HEK293 (cell line): ENCODE measurements around the gene RPRD2.

ENCODE experiments used
- CTCF ChIA-PET: fragments of 350-600 bp; formaldehyde crosslinking; extraction: SDS; loops from one replicate; lab custom pipeline; 2021; ENCODE audit warnings: antibody characterized with exemption; lab: Yijun Ruan, JAX
- POLR2A ChIA-PET: fragments of 300-600 bp; formaldehyde crosslinking; extraction: SDS; loops from one replicate; lab custom pipeline; 2020; ENCODE audit warnings: antibody characterized with exemption, inconsistent platforms; lab: Yijun Ruan, JAX
- H3K27ac ChIP-seq: fragments of 200-500 bp; sonication (Bioruptor generic); 2 replicates; pipeline ENCODE4 v1.5.1; 2014; ENCODE audit warnings: low read depth, low read length, control low read depth, inconsistent platforms; ENCODE audit errors: extremely low read depth
- H3K36me3 ChIP-seq, 2 experiments: fragments of 200-500 bp in 1 of 2; sonication (Bioruptor generic) in 1 of 2; 1 replicate in 1 of 2; 2 replicates in 1 of 2; pipeline ENCODE4 v1.5.1; 2014 to 2017; ENCODE audit warnings: inconsistent platforms in 2 of 2, low read length in 2 of 2; ENCODE audit not compliant: control insufficient read depth in 2 of 2, insufficient read depth in 1 of 2
- H3K4me1 ChIP-seq: fragments of 200-500 bp; sonication (Bioruptor generic); 2 replicates; pipeline ENCODE4 v1.5.1; 2014; ENCODE audit warnings: mild to moderate bottlenecking, low read length, inconsistent platforms; ENCODE audit not compliant: control insufficient read depth, insufficient read depth
- H3K4me3 ChIP-seq: 2 replicates; pipeline ENCODE4 v1.5.1; 2011; ENCODE audit warnings: low read depth, mild to moderate bottlenecking, control low read depth, low read length, moderate library complexity
- H3K9me3 ChIP-seq: fragments of 200-500 bp; sonication (Bioruptor generic); 2 replicates; pipeline ENCODE4 v1.5.1; 2014; ENCODE audit warnings: low read depth, low read length, inconsistent platforms; ENCODE audit not compliant: control insufficient read depth, insufficient read depth
- EGR2 ChIP-seq: fragments of 450-650 bp; formaldehyde crosslinking; IDR thresholded peaks from 2 replicates; pipeline ENCODE4 v1.5.1; 2016; ENCODE audit warnings: low read depth, missing biosample characterization, missing genetic modification characterization
- GLI4 ChIP-seq: fragments of 450-650 bp; formaldehyde crosslinking; IDR thresholded peaks from 2 replicates; pipeline ENCODE4 v1.5.1; 2016; ENCODE audit warnings: missing biosample characterization, missing genetic modification characterization
- GLIS2 ChIP-seq: fragments of 450-650 bp; formaldehyde crosslinking; IDR thresholded peaks from 2 replicates; pipeline ENCODE4 v1.5.1; 2016; ENCODE audit warnings: missing biosample characterization, missing genetic modification characterization
- IKZF3 ChIP-seq: fragments of 450-650 bp; IDR thresholded peaks from 2 replicates; pipeline ENCODE4 v1.5.0; 2018; ENCODE audit warnings: missing biosample characterization, mild to moderate bottlenecking, missing genetic modification characterization, moderate library complexity
- KLF8 ChIP-seq: fragments of 450-650 bp; formaldehyde crosslinking; IDR thresholded peaks from 2 replicates; pipeline ENCODE4 v1.5.1; 2016; ENCODE audit warnings: missing biosample characterization, missing genetic modification characterization
- KLF9 ChIP-seq: fragments of 450-650 bp; formaldehyde crosslinking; IDR thresholded peaks from 2 replicates; pipeline ENCODE4 v1.5.1; 2016; ENCODE audit warnings: missing biosample characterization, missing genetic modification characterization, low read depth
- SP2 ChIP-seq: fragments of 450-650 bp; formaldehyde crosslinking; IDR thresholded peaks from 2 replicates; pipeline ENCODE4 v1.5.1; 2016; ENCODE audit warnings: missing biosample characterization, missing genetic modification characterization
- WT1 ChIP-seq: fragments of 450-650 bp; formaldehyde crosslinking; IDR thresholded peaks from 2 replicates; pipeline ENCODE4 v1.5.1; 2016; ENCODE audit warnings: missing biosample characterization, missing genetic modification characterization
- ZBTB17 ChIP-seq: fragments of 450-650 bp; formaldehyde crosslinking; IDR thresholded peaks from 2 replicates; pipeline ENCODE4 v1.5.1; 2016; ENCODE audit warnings: missing biosample characterization, missing genetic modification characterization
- ZFHX2 ChIP-seq: fragments of 450-650 bp; formaldehyde crosslinking; conservative IDR thresholded peaks from 2 replicates; pipeline ENCODE4 v1.5.1; 2016; ENCODE audit warnings: missing biosample characterization, missing genetic modification characterization
- ZIC2 ChIP-seq: fragments of 450-650 bp; formaldehyde crosslinking; IDR thresholded peaks from 2 replicates; pipeline ENCODE4 v1.5.1; 2016; ENCODE audit warnings: missing biosample characterization, missing genetic modification characterization
- ZNF223 ChIP-seq: fragments of 450-650 bp; formaldehyde crosslinking; IDR thresholded peaks from 2 replicates; pipeline ENCODE4 v1.5.1; 2016; ENCODE audit warnings: missing biosample characterization, missing genetic modification characterization
- ZNF366 ChIP-seq: fragments of 450-650 bp; formaldehyde crosslinking; conservative IDR thresholded peaks from 2 replicates; pipeline ENCODE4 v1.5.1; 2016; ENCODE audit warnings: missing biosample characterization, missing genetic modification characterization
- ZNF501 ChIP-seq: fragments of 450-650 bp; formaldehyde crosslinking; IDR thresholded peaks from 2 replicates; pipeline ENCODE4 v1.5.1; 2016; ENCODE audit warnings: missing biosample characterization, missing genetic modification characterization
- ZNF596 ChIP-seq: fragments of 450-650 bp; IDR thresholded peaks from 2 replicates; pipeline ENCODE4 v1.5.0; 2018; ENCODE audit warnings: missing biosample characterization, mild to moderate bottlenecking, missing genetic modification characterization, moderate library complexity
- ZNF600 ChIP-seq: fragments of 450-650 bp; formaldehyde crosslinking; IDR thresholded peaks from 2 replicates; pipeline ENCODE4 v1.5.1; 2016; ENCODE audit warnings: missing biosample characterization, missing genetic modification characterization
- ZNF701 ChIP-seq: fragments of 450-650 bp; formaldehyde crosslinking; IDR thresholded peaks from 2 replicates; pipeline ENCODE4 v1.5.1; 2016; ENCODE audit warnings: missing biosample characterization, missing genetic modification characterization
- ZNF707 ChIP-seq: fragments of 450-650 bp; formaldehyde crosslinking; IDR thresholded peaks from 2 replicates; pipeline ENCODE4 v1.5.1; 2016; ENCODE audit warnings: missing biosample characterization, missing genetic modification characterization
- TF ChIP-seq, protein P1 (sequence below): fragments of 450-650 bp; formaldehyde crosslinking; IDR thresholded peaks from 2 replicates; pipeline ENCODE4 v1.5.1; 2017; ENCODE audit warnings: missing biosample characterization, missing genetic modification characterization
- TF ChIP-seq, protein P2 (sequence below): fragments of 450-650 bp; formaldehyde crosslinking; conservative IDR thresholded peaks from 2 replicates; pipeline ENCODE4 v1.5.1; 2016; ENCODE audit warnings: low read depth, missing biosample characterization, missing genetic modification characterization
- TF ChIP-seq, protein P3 (sequence below): fragments of 450-650 bp; formaldehyde crosslinking; IDR thresholded peaks from 2 replicates; pipeline ENCODE4 v1.5.1; 2016; ENCODE audit warnings: missing biosample characterization, missing genetic modification characterization

Gene RPRD2

DNA sequence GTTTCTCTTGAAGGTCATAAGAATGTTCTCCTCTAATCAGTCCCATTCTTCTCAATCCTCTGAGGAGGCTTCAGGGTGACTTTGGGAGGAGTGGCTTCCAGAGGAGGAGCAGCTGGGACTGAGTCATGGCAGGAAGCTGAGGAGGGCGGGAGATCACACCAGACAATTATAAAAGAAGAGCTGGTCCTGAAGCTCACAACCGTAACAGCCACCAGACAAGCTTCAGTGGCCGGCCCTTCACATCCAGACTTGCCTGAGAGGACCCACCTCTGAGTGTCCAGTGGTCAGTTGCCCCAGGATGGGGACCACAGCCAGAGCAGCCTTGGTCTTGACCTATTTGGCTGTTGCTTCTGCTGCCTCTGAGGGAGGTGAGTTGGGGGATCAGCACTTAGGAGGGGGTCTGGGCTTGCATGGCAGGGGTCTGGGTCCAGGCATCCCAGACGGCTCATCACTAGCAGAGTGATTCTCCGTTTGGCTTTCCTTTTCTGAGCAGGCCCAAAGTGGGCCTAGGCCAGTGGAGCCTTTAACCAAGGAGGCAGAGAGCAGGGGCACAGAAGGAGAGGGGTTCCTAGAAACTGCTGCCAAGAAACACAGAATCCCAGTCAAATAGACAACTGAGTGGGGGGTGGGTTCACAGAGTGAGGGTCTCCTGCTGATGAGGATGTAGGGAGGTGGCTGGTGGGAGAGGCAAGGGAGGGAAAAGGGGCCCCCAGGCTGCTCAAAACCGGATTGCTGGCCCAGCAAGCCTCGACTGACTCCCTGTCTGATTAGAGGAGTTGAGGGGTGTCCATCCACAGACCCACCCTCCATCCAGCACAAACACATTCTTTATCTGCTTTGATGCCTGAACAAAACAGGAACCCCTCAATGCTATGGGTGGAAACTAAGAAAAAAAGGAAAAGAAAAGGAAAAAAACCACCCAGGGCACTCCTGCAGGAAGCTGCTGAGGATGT lies 144.2 kb downstream of the RPRD2 start, which contains the start of gene ECM1 (continued):
- no peak for TF ChIP-seq ZNF223 (tag by site-specific recombination)
- TF ChIP-seq ZNF596 (tag by site-specific recombination) = no peak
- peak; percentile 53; the same call in 1 of the 2 replicates for TF ChIP-seq ZNF600 (tag by site-specific recombination)
- TF ChIP-seq ZBTB17 = peak; percentile 44; the same call in 1 of the 2 replicates
- 0 out of 2 replicates have a peak, but pooled peaks have one; percentile 23 for TF ChIP-seq GLIS2 (tag by site-specific recombination)
- TF ChIP-seq GLI4 (tag by site-specific recombination) = no peak
- TF ChIP-seq KLF8 (tag by site-specific recombination) = no peak
- TF ChIP-seq ZIC2 (tag by site-specific recombination) = 0 out of 2 replicates have a peak, but pooled peaks have one; percentile 18
- TF ChIP-seq ZNF701 (tag by site-specific recombination) = no peak
- no peak for TF ChIP-seq IKZF3 (tag by site-specific recombination)
- TF ChIP-seq, protein P1, sequence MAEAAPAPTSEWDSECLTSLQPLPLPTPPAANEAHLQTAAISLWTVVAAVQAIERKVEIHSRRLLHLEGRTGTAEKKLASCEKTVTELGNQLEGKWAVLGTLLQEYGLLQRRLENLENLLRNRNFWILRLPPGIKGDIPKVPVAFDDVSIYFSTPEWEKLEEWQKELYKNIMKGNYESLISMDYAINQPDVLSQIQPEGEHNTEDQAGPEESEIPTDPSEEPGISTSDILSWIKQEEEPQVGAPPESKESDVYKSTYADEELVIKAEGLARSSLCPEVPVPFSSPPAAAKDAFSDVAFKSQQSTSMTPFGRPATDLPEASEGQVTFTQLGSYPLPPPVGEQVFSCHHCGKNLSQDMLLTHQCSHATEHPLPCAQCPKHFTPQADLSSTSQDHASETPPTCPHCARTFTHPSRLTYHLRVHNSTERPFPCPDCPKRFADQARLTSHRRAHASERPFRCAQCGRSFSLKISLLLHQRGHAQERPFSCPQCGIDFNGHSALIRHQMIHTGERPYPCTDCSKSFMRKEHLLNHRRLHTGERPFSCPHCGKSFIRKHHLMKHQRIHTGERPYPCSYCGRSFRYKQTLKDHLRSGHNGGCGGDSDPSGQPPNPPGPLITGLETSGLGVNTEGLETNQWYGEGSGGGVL (tag by site-specific recombination) = no peak
- TF ChIP-seq SP2 = peak; percentile 17; the same call in 1 of the 2 replicates
- TF ChIP-seq, protein P2, sequence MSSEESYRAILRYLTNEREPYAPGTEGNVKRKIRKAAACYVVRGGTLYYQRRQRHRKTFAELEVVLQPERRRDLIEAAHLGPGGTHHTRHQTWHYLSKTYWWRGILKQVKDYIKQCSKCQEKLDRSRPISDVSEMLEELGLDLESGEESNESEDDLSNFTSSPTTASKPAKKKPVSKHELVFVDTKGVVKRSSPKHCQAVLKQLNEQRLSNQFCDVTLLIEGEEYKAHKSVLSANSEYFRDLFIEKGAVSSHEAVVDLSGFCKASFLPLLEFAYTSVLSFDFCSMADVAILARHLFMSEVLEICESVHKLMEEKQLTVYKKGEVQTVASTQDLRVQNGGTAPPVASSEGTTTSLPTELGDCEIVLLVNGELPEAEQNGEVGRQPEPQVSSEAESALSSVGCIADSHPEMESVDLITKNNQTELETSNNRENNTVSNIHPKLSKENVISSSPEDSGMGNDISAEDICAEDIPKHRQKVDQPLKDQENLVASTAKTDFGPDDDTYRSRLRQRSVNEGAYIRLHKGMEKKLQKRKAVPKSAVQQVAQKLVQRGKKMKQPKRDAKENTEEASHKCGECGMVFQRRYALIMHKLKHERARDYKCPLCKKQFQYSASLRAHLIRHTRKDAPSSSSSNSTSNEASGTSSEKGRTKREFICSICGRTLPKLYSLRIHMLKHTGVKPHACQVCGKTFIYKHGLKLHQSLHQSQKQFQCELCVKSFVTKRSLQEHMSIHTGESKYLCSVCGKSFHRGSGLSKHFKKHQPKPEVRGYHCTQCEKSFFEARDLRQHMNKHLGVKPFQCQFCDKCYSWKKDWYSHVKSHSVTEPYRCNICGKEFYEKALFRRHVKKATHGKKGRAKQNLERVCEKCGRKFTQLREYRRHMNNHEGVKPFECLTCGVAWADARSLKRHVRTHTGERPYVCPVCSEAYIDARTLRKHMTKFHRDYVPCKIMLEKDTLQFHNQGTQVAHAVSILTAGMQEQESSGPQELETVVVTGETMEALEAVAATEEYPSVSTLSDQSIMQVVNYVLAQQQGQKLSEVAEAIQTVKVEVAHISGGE (tag by site-specific recombination) = no peak
- TF ChIP-seq ZNF707 (tag by site-specific recombination) = no peak
- peak; percentile 33; the same call in 1 of the 2 replicates for TF ChIP-seq ZNF366 (tag by site-specific recombination)
- TF ChIP-seq, protein P3, sequence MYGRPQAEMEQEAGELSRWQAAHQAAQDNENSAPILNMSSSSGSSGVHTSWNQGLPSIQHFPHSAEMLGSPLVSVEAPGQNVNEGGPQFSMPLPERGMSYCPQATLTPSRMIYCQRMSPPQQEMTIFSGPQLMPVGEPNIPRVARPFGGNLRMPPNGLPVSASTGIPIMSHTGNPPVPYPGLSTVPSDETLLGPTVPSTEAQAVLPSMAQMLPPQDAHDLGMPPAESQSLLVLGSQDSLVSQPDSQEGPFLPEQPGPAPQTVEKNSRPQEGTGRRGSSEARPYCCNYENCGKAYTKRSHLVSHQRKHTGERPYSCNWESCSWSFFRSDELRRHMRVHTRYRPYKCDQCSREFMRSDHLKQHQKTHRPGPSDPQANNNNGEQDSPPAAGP = no peak
- TF ChIP-seq ZNF501 (tag by site-specific recombination) = no peak
- TF ChIP-seq, all 188 proteins: peak for 12

DNA sequence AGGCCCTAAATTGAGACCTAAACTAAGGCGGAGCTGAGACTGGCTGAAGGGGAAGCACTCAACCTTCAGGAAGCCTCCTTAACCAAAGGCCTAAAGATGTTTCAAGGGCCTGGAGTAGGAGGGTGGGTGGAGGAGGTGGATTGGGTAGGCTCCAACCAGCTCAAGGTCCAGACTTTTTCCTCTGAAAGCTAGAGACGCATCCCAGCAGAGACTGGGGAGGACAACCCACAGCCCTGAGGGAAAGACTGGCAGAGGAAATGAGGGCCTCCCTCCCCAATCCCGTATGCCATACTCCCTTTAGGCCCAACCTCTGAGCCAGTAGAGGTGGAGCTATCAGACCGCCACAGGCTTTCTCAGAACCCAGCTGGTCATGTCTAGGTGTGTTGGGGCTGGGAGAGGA lies 145.0 kb downstream of the RPRD2 start:
- Histone ChIP-seq H3K27ac (no peak overlapping the region), H3K4me1 (no peaks in the 10 kb centered on the region)
- CTCF ChIA-PET = interaction anchor here (1.8 kb wide), 1 partner anchor 24 kb away, joined by 8 read pairs; no protein-coding TSS in a partner anchor
- peak; percentile 53 for TF ChIP-seq EGR2 (tag by site-specific recombination)
- peak; percentile 58 for TF ChIP-seq ZFHX2 (tag by site-specific recombination)
- TF ChIP-seq WT1 = peak; percentile 52; the same call in 1 of the 2 replicates
- TF ChIP-seq KLF9 (tag by site-specific recombination) = no peak
- TF ChIP-seq, all 188 proteins: peak for 3
- H3K36me3 ChIP-seq = peaks cover 10 to 56% of the 10 kb centered on the region in 2 experiments; a peak in 2 of 3 replicates
- no peak overlapping the region for H3K4me3 ChIP-seq
- H3K9me3 ChIP-seq = no peaks in the 10 kb centered on the region
- POLR2A ChIA-PET = no interaction called here
